IPS-15b (cell line): ENCODE results near the gene LAMC1.

Experiments used
- H3K27me3 ChIP-seq: one replicate; pipeline ENCODE4 v1.6.1; 2013; ENCODE audit warnings: low read length; ENCODE audit not compliant: control insufficient read depth, insufficient read depth
- H3K36me3 ChIP-seq: one replicate; pipeline ENCODE4 v1.6.1; 2013; ENCODE audit warnings: low read length; ENCODE audit not compliant: control insufficient read depth, insufficient read depth
- H3K4me1 ChIP-seq: one replicate; pipeline ENCODE4 v1.6.1; 2013; ENCODE audit warnings: mild to moderate bottlenecking, low read length; ENCODE audit not compliant: control insufficient read depth, insufficient read depth
- H3K4me3 ChIP-seq: one replicate; pipeline ENCODE4 v1.5.1; 2013; ENCODE audit warnings: low read depth, low read length
- H3K9ac ChIP-seq: one replicate; pipeline ENCODE4 v1.6.1; 2013; ENCODE audit warnings: low read depth, mild to moderate bottlenecking, low read length
- H3K9me3 ChIP-seq: one replicate; pipeline ENCODE4 v1.6.1; 2013; ENCODE audit warnings: mild to moderate bottlenecking, low read length; ENCODE audit not compliant: control insufficient read depth, insufficient read depth

LAMC1 gene

DNA sequence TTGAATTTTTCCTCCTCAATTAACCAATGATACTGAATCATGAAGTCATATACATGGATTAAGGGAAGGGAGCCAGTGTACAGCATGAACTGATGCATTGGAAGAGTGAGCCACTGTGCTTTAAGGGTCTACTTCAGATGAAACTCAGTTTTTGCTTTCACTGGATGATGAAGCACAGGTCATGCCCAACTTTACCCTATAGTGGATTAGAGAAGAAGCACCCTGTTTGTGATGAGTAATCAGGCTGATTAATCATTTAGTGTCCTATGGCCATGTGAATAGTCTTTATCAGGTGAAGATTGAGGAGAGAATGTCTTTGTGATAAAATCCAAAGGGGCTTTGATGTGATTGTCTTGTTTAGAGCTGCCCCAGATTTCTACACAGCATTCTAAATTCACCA, 24.7 kb upstream of the LAMC1 start:
- Histone ChIP-seq H3K9ac (no peak overlapping the region), H3K36me3 (no peaks in the 10 kb centered on the region), H3K27me3 (no peaks in the 10 kb centered on the region), H3K4me3 (no peak overlapping the region), H3K9me3 (no peaks in the 10 kb centered on the region), H3K4me1 (no peaks in the 10 kb centered on the region)

DNA sequence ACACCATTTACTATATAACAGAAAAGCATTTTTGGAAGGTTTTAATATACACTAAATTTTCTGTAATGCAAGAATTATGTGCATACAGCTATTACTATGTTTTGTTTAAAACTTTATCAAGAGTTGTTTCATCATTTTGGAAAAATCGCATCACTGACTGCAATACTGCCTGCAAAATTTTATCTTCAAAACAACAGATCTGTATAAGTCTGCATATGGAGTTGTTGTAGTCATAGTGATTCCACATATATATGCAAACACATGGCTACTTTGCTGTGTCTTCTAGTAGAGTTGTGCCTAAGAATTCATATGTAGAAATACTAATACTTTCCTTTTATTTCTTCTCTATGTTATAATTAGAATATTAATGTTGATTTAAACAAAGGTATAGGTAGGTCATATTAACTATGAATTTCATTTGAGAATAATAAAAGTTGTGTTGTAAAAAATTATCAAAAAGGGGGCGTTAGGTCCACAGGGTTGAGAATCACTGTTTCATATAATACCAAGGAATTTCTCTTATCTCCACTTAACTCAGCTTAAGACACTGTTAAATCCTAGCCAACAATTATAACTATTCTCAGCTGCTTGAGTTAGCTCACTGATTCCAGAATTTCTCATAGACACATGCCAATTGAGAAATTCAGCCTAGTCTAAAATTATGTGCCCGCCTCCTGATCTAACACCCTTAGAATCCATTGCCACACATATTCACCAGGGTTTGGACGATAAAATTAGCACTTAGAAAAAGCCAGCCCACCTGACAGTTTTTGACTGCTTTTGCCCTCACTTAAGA, 22.9 kb upstream of the LAMC1 start:
- no peaks in the 10 kb centered on the region for H3K9me3 ChIP-seq

DNA sequence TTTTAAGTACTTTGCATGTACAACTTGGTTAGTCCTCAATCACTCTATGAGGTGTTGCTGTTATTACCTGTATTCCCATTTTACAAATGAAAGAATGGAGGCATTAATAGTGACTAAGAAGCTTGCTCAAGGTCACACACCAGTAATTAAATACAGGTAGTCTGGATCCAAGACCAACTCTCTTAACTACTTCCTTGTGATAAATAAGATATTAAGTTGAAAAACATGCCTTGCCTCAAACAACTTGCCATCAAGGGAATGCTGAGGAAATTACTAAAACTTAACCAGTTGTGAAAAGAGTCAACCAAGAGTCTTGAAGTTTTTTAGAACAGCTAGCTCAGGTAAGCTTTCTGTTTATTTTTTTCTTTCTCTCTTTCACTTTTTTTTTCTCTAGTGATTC, 21.0 kb upstream of the LAMC1 start:
- H3K36me3 ChIP-seq: no peaks in the 10 kb centered on the region
- H3K27me3 ChIP-seq: no peaks in the 10 kb centered on the region
- H3K4me3 ChIP-seq: no peak overlapping the region
- H3K9me3 ChIP-seq: no peaks in the 10 kb centered on the region
- no peak overlapping the region for H3K9ac ChIP-seq
- no peaks in the 10 kb centered on the region for H3K4me1 ChIP-seq

More for the DNA sequence above, 22.9 kb upstream of the LAMC1 start:
- no peak overlapping the region for H3K4me3 ChIP-seq
- no peaks in the 10 kb centered on the region for H3K4me1 ChIP-seq
- H3K9ac ChIP-seq: no peak overlapping the region
- H3K27me3 ChIP-seq: no peaks in the 10 kb centered on the region
- no peaks in the 10 kb centered on the region for H3K36me3 ChIP-seq

DNA sequence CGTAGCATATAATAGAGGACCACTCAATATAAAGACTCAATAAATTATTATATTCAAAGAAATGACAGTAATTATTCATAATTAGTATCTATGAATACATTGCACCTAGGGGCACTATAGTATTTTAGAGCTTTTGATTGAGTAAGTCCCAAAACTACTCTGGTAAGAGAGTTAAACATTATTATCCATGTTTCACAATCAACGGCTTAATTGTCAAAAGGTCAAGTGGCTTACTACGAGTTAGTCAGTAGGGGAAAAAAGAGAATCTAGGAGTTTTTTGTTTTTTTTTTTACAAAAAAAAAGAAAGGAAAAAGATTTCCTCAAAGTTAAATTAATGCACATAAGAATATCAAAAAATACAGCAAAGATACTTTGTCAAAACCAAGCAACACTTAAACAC, 20.4 kb upstream of the LAMC1 start:
- H3K9ac ChIP-seq: no peak overlapping the region
- no peaks in the 10 kb centered on the region for H3K9me3 ChIP-seq
- no peak overlapping the region for H3K4me3 ChIP-seq
- H3K27me3 ChIP-seq: no peaks in the 10 kb centered on the region
- H3K4me1 ChIP-seq: no peaks in the 10 kb centered on the region
- no peaks in the 10 kb centered on the region for H3K36me3 ChIP-seq

DNA sequence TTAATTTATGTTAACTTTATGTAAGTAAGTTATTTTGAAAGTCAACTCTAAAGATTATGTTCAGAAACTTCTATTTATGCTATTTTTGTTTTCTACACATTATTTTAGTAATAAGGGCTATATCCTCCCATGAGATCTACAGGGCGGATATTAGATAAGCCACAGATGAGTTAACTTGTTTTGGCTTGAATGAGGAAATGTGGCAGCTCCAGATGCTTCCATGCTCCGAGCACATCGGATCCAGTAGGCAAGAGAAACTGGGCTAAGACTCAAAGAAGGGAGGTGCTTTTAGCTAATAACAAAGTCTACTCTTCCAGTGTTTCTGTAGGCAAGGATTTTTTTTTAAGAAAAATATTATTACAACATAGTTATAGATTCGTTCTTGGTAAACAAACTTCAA, 20.0 kb upstream of the LAMC1 start:
- Histone ChIP-seq H3K4me1 (no peaks in the 10 kb centered on the region), H3K9ac (no peak overlapping the region), H3K9me3 (no peaks in the 10 kb centered on the region), H3K27me3 (no peaks in the 10 kb centered on the region), H3K36me3 (no peaks in the 10 kb centered on the region), H3K4me3 (no peak overlapping the region)

DNA sequence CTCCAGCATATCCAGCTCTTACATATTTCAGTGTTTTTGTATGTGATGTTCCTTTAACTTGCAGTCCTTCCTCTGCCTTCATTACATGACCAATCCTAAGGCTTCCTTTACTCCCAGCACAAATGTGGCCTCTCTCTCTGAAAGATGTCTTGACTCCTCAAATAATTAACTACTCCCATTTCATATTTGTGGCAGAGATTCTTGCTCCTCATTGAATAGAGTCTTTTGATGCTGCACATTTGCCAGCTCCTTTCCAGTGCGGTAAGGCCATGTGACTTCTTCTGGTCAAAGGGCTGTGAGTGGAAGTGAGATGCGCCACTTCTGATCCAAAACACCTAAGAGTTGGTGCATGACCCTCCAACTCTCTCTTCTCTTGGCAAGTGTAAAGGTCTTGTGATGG, 19.1 kb upstream of the LAMC1 start:
- Histone ChIP-seq H3K4me1 (no peaks in the 10 kb centered on the region), H3K27me3 (no peaks in the 10 kb centered on the region), H3K36me3 (no peaks in the 10 kb centered on the region), H3K4me3 (no peak overlapping the region), H3K9me3 (no peaks in the 10 kb centered on the region), H3K9ac (no peak overlapping the region)

DNA sequence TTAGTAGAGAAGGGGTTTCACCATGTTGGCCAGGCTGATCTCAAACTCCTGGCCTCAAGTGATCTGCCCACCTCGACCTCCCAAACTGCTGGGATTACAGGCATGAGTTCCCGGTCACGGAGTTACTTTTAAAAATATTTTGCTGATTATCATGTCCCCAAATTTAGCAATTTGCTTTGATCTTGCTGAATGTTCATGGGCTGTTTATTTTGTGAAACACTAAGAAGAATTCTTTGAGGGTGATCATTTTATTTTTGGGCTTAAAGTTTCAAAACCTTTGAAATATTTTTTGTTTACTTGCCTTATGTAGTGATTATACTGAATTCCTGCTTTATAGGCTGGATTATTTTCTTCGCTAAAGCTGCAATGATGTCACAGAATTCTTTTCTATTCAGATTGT, 11.4 kb upstream of the LAMC1 start:
- H3K4me1 ChIP-seq: peaks cover 10% of the 10 kb centered on the region
- no peak overlapping the region for H3K4me3 ChIP-seq
- no peaks in the 10 kb centered on the region for H3K27me3 ChIP-seq
- H3K36me3 ChIP-seq: no peaks in the 10 kb centered on the region
- H3K9ac ChIP-seq: no peak overlapping the region
- H3K9me3 ChIP-seq: no peaks in the 10 kb centered on the region

DNA sequence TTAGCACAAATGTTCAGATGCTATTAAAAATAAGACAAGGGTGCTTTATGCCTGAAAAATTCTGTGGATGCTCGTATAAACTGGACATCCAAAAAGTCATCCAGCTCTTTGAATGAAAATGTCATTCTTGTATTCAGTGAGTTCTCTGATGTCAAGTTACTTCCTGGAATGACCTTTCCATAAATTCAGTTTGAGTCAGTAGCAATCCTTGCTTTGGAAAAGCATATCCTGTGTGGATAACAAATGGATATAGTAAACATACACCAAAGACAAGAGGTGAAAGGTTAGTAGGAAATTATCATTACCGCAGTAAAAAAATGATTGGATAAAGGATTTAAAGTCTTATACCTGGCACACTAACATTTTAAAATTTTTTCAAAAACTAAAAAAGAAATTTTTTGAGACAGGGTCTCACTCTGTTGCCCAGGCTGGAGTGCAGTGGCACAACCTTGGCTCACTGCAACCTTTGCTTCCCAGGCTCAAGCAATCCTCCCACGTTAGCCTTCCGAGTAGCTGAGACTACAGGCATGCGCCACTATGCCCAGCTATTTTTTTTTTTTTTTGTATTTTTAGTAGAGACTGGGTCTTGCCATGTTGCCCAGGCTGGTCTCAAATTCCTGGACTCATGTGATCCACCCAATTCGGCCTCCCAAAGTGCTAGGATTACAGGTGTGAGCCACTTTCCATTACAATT, 10.8 kb upstream of the LAMC1 start:
- Histone ChIP-seq H3K9me3 (no peaks in the 10 kb centered on the region), H3K27me3 (no peaks in the 10 kb centered on the region), H3K4me1 (peaks cover 10% of the 10 kb centered on the region), H3K36me3 (no peaks in the 10 kb centered on the region), H3K9ac (no peak overlapping the region), H3K4me3 (no peak overlapping the region)

DNA sequence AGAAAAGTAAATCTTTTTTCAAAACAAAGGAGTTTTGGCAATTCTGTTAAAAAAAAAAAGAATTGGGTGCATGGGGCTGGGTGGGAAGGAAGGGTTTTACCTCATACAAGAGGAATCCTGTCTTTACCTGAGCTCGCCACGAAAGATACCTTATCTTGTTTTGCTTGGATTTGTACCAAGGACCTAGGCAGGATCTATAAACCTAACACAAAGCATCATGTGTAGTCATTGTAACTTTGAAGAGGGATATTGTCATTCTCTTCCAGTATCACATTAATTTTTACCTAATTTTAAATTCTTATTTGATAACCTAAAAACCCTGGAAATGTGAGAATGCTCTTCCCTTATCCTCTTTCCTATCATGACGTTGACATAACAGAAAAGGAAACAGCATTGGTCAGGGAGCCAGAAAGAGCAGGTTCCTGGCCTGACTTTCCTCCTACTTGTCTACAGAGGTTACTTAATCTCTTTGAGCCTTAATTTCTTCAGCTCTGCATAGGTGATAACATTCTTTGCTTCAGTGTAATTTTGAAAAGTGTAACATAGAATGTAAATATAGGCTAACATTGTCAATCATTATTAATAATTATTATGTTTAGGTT, 4.0 kb upstream of the LAMC1 start:
- H3K9me3 ChIP-seq: no peaks in the 10 kb centered on the region
- no peak overlapping the region for H3K9ac ChIP-seq
- no peaks in the 10 kb centered on the region for H3K27me3 ChIP-seq
- no peaks in the 10 kb centered on the region for H3K36me3 ChIP-seq
- no peak overlapping the region for H3K4me3 ChIP-seq
- H3K4me1 ChIP-seq: peaks cover 9% of the 10 kb centered on the region

DNA sequence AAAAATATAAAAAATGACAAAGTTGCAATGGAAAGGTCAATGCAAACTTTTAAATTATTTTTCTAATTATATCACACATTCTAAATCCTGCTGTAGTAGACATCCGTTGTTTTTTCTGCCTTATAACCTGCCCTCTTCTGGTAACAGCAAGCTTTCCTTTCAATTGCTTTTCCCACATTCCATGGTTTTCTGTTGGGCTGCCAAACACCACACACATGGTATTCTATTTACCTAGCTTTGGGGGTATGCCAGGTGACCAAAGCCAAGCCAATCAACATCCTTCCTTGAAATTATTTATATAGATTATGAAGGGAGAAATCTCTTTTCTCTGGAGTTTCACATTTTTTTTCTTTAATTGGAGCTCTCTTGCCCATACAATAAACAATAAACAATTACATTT, 3.4 kb upstream of the LAMC1 start:
- Histone ChIP-seq H3K36me3 (no peaks in the 10 kb centered on the region), H3K9ac (no peak overlapping the region)

DNA sequence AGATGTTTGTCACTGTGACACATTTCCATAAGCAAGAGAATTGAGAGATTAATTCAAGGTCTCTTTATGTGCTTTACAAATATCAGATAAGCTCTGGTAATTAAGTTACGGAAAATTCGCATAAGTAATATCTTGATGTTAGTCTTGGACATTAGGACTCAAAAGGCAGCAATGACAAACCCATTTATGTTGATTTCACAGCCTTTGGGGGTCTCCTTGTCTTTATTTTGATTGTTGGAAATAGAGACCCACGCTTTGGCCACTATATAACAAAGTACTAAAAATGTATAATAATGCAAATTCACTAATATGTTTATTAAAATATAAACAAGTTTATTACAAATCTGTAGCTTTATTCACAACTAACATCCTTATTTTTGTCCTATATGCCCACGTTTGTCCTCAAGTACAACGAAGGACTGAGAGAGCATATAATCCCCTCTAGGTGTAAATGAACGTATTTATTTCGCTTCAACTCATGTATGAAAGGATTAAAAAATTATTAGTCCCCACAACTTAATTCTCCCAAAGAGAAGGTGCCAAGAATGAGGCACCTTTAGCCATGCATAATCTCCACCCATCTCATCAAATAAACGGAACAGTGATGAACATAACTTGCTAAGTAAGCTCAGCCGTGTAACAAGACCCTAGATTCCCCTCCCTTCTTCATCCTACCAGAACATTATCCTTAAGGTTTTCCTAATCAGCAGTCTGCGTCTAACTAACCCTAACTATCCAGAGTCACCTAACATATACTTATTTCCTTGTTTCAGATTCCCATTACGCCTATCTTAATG, 1.6 kb upstream of the LAMC1 start:
- no peaks in the 10 kb centered on the region for H3K9me3 ChIP-seq
- peaks cover 9% of the 10 kb centered on the region for H3K4me1 ChIP-seq
- no peaks in the 10 kb centered on the region for H3K27me3 ChIP-seq
- H3K4me3 ChIP-seq: peak overlapping the region; percentile 87
- no peaks in the 10 kb centered on the region for H3K36me3 ChIP-seq
- H3K9ac ChIP-seq: peak overlapping the region; percentile 91

More for the DNA sequence above, 3.4 kb upstream of the LAMC1 start:
- Histone ChIP-seq H3K27me3 (no peaks in the 10 kb centered on the region), H3K9me3 (no peaks in the 10 kb centered on the region), H3K4me3 (no peak overlapping the region), H3K4me1 (peaks cover 9% of the 10 kb centered on the region)
